K562 (cell line): ENCODE results near the gene SFN. TPM values are rescaled to one million over a fixed set of nuclear protein-coding genes. Genes with fewer than 3 reads are reported as not detected.

Source experiments
- ATAC-seq: fragments of 200-7000 bp; cut with Tn5 transposase; 3 replicates; pipeline ENCODE4 v1.9.1; 2020; ENCODE audit warnings: moderate library complexity
- BruUV-seq: library from RNA; stranded (reverse); fragments of 400-500 nt; replicated peaks from 2 replicates; lab custom pipeline; 2021; lab: Mats Ljungman, UMichigan
- CTCF ChIA-PET: fragments of 300-600 bp; formaldehyde crosslinking; extraction: SDS; loops from one replicate; lab custom pipeline; 2021; ENCODE audit warnings: low intra/inter-chr PET ratio; lab: Yijun Ruan, JAX
- POLR2A ChIA-PET: fragments of 300-600, 350-650 bp; sonication (Branson Sonifier 250); formaldehyde crosslinking; extraction: SDS; loops from one replicate; lab custom pipeline; 2021; ENCODE audit warnings: antibody characterized with exemption, inconsistent platforms; lab: Yijun Ruan, JAX
- DNase-seq, 4 experiments: peaks; one replicate each; pipeline versions ENCODE4 v3.0.0 to v3.0.0-alpha.2; 2011 to 2018; ENCODE audit warnings: low spot score in 3 of 4, mixed read lengths in 3 of 4; ENCODE audit errors: extremely low read depth in 1 of 4
- FAIRE-seq: peaks from 2 replicates; lab custom pipeline; 2011; peaks lifted over from hg19 to GRCh38; lab: Jason Lieb, UNC
- H2AFZ ChIP-seq: 2 replicates; pipeline ENCODE4 v1.6.0; 2011; ENCODE audit warnings: low read depth, low read length, control low read depth, inconsistent platforms
- H3K27ac ChIP-seq: fragments of 200-600 bp; 3 replicates; pipeline ENCODE4 v1.8.0; 2011; ENCODE audit warnings: low read depth, mild to moderate bottlenecking, control low read depth, inconsistent platforms, low read length, moderate library complexity, mixed read lengths; ENCODE audit errors: extremely low read depth
- H3K27me3 ChIP-seq, 2 experiments: fragments of 300-600 bp in 1 of 2; 2 replicates in 1 of 2; 3 replicates in 1 of 2; pipeline versions ENCODE4 v1.6.0 to v1.8.0; 2011; ENCODE audit warnings: inconsistent platforms in 2 of 2, low read length in 2 of 2, mild to moderate bottlenecking in 1 of 2, mixed read lengths in 1 of 2, moderate library complexity in 1 of 2; ENCODE audit not compliant: control insufficient read depth in 2 of 2, insufficient read depth in 2 of 2
- H3K36me3 ChIP-seq: fragments of 300-600 bp; 3 replicates; pipeline ENCODE4 v1.8.0; 2011; ENCODE audit warnings: mild to moderate bottlenecking, low read length, inconsistent platforms; ENCODE audit not compliant: control insufficient read depth, insufficient read depth
- H3K4me1 ChIP-seq, 2 experiments: fragments of 200-600 bp in 1 of 2; replicated peaks in 1 of 2; 2 replicates in 1 of 2; 3 replicates in 1 of 2; pipeline versions ENCODE4 v1.5.1 to v1.8.0; 2011; ENCODE audit warnings: inconsistent platforms in 2 of 2, low read length in 2 of 2, mild to moderate bottlenecking in 1 of 2, mixed read lengths in 1 of 2, moderate library complexity in 1 of 2; ENCODE audit not compliant: control insufficient read depth in 2 of 2, insufficient read depth in 2 of 2
- H3K4me2 ChIP-seq: 2 replicates; pipeline ENCODE4 v1.6.1; 2011; ENCODE audit warnings: low read length, control low read depth, inconsistent platforms, mixed read lengths; ENCODE audit not compliant: insufficient read depth
- H3K4me3 ChIP-seq: fragments of 200-600 bp; sonication (generic), shearing (Covaris generic); 2 replicates; pipeline ENCODE4 v1.5.1; 2016; ENCODE audit warnings: control low read depth, inconsistent platforms
- H3K79me2 ChIP-seq: fragments of 200-600 bp; 3 replicates; pipeline ENCODE4 v1.8.0; 2011; ENCODE audit warnings: low read length, inconsistent platforms; ENCODE audit not compliant: control insufficient read depth, insufficient read depth
- H3K9ac ChIP-seq, 2 experiments: 2 replicates each; pipeline versions ENCODE4 v1.6.0 to v1.6.1; 2011; ENCODE audit warnings: low read depth in 2 of 2, low read length in 2 of 2, control low read depth in 1 of 2, inconsistent platforms in 1 of 2, mild to moderate bottlenecking in 1 of 2, mixed read lengths in 1 of 2; ENCODE audit not compliant: insufficient read depth in 1 of 2
- H3K9me1 ChIP-seq: one replicate; pipeline ENCODE4 v1.6.0; 2011; ENCODE audit warnings: inconsistent platforms, mild to moderate bottlenecking, low read length, moderate library complexity; ENCODE audit not compliant: control insufficient read depth, insufficient read depth
- H3K9me3 ChIP-seq: replicated peaks from 2 replicates; pipeline ENCODE4 v1.5.1; 2011; ENCODE audit warnings: low read depth, low read length, inconsistent platforms; ENCODE audit not compliant: control insufficient read depth, insufficient read depth
- H4K20me1 ChIP-seq: replicated peaks from 2 replicates; pipeline ENCODE4 v1.6.1; 2011; ENCODE audit warnings: low read length, inconsistent platforms, mixed read lengths; ENCODE audit not compliant: control insufficient read depth, insufficient read depth
- ARID1B ChIP-seq: fragments of 450-650 bp; IDR thresholded peaks from 2 replicates; pipeline ENCODE4 v1.6.1; 2016; ENCODE audit warnings: antibody characterized with exemption, mild to moderate bottlenecking, inconsistent platforms
- E2F8 ChIP-seq: fragments of 450-650 bp; IDR thresholded peaks from 2 replicates; pipeline ENCODE4 v1.7.1; 2018; ENCODE audit warnings: mild to moderate bottlenecking, low read depth; ENCODE audit not compliant: partially characterized antibody
- ETS2 ChIP-seq: IDR thresholded peaks from 2 replicates; pipeline ENCODE4 v1.6.1; 2016; ENCODE audit warnings: borderline replicate concordance, missing genetic modification characterization, mild to moderate bottlenecking, moderate library complexity, missing compliant biosample characterization; ENCODE audit not compliant: poor library complexity, severe bottlenecking
- HMGN3 ChIP-seq: IDR thresholded peaks from 2 replicates; pipeline ENCODE4 v1.6.1; 2011; ENCODE audit warnings: borderline replicate concordance, low read depth, mild to moderate bottlenecking, mixed read lengths, low read length; ENCODE audit not compliant: insufficient read length; ENCODE audit errors: extremely low read depth
- MED1 ChIP-seq: sonication (generic); formaldehyde crosslinking; IDR thresholded peaks from 2 replicates; pipeline ENCODE4 v1.8.1; 2023; ENCODE audit warnings: missing genetic modification reagents, borderline replicate concordance
- MNT ChIP-seq, 2 experiments: fragments of 450-650 bp; conservative IDR thresholded peaks; 2 replicates each; pipeline ENCODE4 v1.6.1; 2017; ENCODE audit warnings: mild to moderate bottlenecking in 2 of 2, moderate library complexity in 2 of 2
- POLR2A ChIP-seq: fragments of 450-650 bp; conservative IDR thresholded peaks from 2 replicates; pipeline ENCODE4 v1.6.1; 2016
- RBBP5 ChIP-seq: fragments of 200-600 bp; sonication (generic); IDR thresholded peaks from 2 replicates; pipeline ENCODE4 v1.6.1; 2012; ENCODE audit warnings: borderline replicate concordance, mild to moderate bottlenecking, low read length, control low read depth, inconsistent platforms; ENCODE audit not compliant: insufficient read depth, poor library complexity, severe bottlenecking
- ZNF347 ChIP-seq: fragments of 450-650 bp; formaldehyde crosslinking; IDR thresholded peaks from 2 replicates; pipeline ENCODE4 v1.4.0; 2020; ENCODE audit warnings: low read depth, mild to moderate bottlenecking, moderate library complexity
- WGBS: fragments of 100-300 bp; shearing (Covaris generic); methylation state at CpG from one replicate; pipeline ENCODE4 v1.1.6; 2016; ENCODE audit warnings: low coverage, mixed read lengths; ENCODE audit not compliant: insufficient coverage; ENCODE audit errors: missing lambda C conversion rate; 5-methylcytosine and 5-hydroxymethylcytosine counted together
- in situ Hi-C: fragments of 300-500 bp; cut with MboI; formaldehyde crosslinking; loops from 4 replicates; pipeline ENCODE4 v1.15.0; 2018; ENCODE audit warnings: inconsistent platforms, mixed read lengths
- intact Hi-C: fragments of 100-400 bp; cut with micrococcal nuclease; formaldehyde crosslinking; loops from 2 replicates; pipeline ENCODE4 v1.14.2; 2022
- polyA plus RNA-seq, 8 experiments: library from polyadenylated mRNA; depleted of rRNA in 4 of 8; stranded (reverse) in 5 of 8; unstranded in 3 of 8; fragments of >200 nt; fragmentation: Nextera tagmentation in 2 of 8; fragmentation: Illumina TruSeq in 1 of 8; extraction: Ambion mirVana in 2 of 8; extraction: Trizol in 1 of 8; gene quantifications; 2 replicates each; pipeline versions ENCODE4 v1.2.1 to v1.2.3, GENCODE V29; 2011 to 2014; ENCODE audit warnings: inconsistent platforms in 1 of 8, missing spikeins in 1 of 8
- total RNA-seq, 7 experiments: library from RNA; depleted of rRNA in 6 of 7; stranded (reverse); fragments of >200 nt in 6 of 7; fragmentation: Illumina TruSeq in 2 of 7; extraction: Trizol in 2 of 7; gene quantifications; 2 replicates each; pipeline versions ENCODE4 v1.2.1 to v1.2.3, GENCODE V29; 2011 to 2021; ENCODE audit warnings: low replicate concordance in 1 of 7
- TF ChIP-seq, protein P1 (sequence below): fragments of 450-650 bp; IDR thresholded peaks from 2 replicates; pipeline ENCODE4 v1.6.1; 2016; ENCODE audit warnings: borderline replicate concordance

Gene SFN
- total and polyA plus RNA-seq, 9 of the 15 experiments (the other 6 are each of a cell fraction or from before 2014, with no cell fraction given): 0.10 to 3.8 (median 2.0) TPM

- TF ChIP-seq, protein P1, sequence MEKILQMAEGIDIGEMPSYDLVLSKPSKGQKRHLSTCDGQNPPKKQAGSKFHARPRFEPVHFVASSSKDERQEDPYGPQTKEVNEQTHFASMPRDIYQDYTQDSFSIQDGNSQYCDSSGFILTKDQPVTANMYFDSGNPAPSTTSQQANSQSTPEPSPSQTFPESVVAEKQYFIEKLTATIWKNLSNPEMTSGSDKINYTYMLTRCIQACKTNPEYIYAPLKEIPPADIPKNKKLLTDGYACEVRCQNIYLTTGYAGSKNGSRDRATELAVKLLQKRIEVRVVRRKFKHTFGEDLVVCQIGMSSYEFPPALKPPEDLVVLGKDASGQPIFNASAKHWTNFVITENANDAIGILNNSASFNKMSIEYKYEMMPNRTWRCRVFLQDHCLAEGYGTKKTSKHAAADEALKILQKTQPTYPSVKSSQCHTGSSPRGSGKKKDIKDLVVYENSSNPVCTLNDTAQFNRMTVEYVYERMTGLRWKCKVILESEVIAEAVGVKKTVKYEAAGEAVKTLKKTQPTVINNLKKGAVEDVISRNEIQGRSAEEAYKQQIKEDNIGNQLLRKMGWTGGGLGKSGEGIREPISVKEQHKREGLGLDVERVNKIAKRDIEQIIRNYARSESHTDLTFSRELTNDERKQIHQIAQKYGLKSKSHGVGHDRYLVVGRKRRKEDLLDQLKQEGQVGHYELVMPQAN: no peak
- peak; percentile 52; the same call in 1 of the 2 replicates for TF ChIP-seq POLR2A
- TF ChIP-seq ETS2 (tag): no peak
- peak; percentile 62 for TF ChIP-seq ARID1B
- no peak for TF ChIP-seq HMGN3
Observed at GRCh38 chr1:26862781-26863684, at the start of gene SFN (continued).

GRCh38 chr1:26814377-26814776 is 48.6 kb upstream of the SFN start:
- H3K9ac ChIP-seq: no peak overlapping the region
- H3K27me3 ChIP-seq: no peaks in the 10 kb centered on the region
- intact Hi-C loops: loop anchor here (5.0 kb wide), 1 partner anchor 63 kb away; no protein-coding TSS in a partner anchor
- H3K4me2 ChIP-seq: no peak overlapping the region
- FAIRE-seq: no peak
- no peak for TF ChIP-seq ZNF347 (CRISPR knock-in tag)
- TF ChIP-seq RBBP5: no peak
- no peak for TF ChIP-seq MED1 (CRISPR knock-in tag)
- TF ChIP-seq MNT (conservative IDR thresholded peaks at IDR 0.05): no peak
- TF ChIP-seq E2F8: no peak
- TF ChIP-seq, all 486 proteins: peak for 0
- Histone ChIP-seq H3K79me2 (no peaks in the 10 kb centered on the region), H3K9me1 (no peaks in the 10 kb centered on the region), H3K4me3 (no peak overlapping the region), H3K27ac (no peak overlapping the region), H3K36me3 (no peaks in the 10 kb centered on the region), H3K9me3 (no peaks in the 10 kb centered on the region), H2AFZ (no peak overlapping the region), H3K4me1 (no peaks in the 10 kb centered on the region; a peak in 2 of 5 replicates), H4K20me1 (no peaks in the 10 kb centered on the region)
- no peak for ATAC-seq
- CTCF ChIA-PET: no interaction called here
- 30% methylated on average over 1 of the region's 2 CpGs for WGBS
- no peak for DNase-seq
- BruUV-seq: no TSS peak
- in situ Hi-C loops: no loop called here
- POLR2A ChIA-PET: interaction anchor here (1.6 kb wide), 1 partner anchor 51 kb away, joined by 3 read pairs; no protein-coding TSS in a partner anchor
